HG03432 (cell line): Measurements from ENCODE around the gene RAPSN.
A peak's percentile ranks its signal among the peaks of the same experiment; 100 is the strongest.

ENCODE experiments used
- ATAC-seq: cut with Tn5 transposase; IDR thresholded peaks from one replicate; pipeline ENCODE4 v1.9.1; 2021; ENCODE audit warnings: mild to moderate bottlenecking, moderate library complexity; ENCODE audit not compliant: unreplicated experiment

RAPSN gene

DNA sequence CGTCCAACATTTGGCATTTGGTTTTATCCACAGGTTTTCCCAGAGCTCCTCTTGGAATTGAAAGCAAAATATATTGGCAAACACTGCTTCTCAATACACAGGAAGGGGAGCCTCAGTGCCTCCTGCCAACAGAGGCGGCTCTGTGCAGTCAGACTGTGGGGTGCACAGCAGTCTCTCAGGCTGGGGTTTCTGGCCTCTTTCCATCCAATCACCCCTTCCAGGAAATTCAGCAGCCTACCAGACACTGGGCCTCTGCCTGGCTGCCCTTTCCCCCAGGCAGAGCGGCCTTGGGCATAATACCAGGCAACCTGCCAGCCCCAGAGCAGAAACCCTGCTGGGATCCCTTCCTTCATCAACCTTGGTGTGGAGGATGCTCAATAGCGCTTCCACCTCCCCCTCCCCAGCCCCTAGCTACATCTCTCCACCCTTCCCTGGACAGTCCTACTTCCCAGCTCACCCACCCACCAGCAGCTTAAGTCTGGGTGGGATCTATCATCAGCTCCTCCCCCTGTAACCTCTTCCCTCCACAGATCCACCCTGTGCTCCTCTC lies 17.8 kb upstream of the RAPSN start:
- no peak for ATAC-seq

DNA sequence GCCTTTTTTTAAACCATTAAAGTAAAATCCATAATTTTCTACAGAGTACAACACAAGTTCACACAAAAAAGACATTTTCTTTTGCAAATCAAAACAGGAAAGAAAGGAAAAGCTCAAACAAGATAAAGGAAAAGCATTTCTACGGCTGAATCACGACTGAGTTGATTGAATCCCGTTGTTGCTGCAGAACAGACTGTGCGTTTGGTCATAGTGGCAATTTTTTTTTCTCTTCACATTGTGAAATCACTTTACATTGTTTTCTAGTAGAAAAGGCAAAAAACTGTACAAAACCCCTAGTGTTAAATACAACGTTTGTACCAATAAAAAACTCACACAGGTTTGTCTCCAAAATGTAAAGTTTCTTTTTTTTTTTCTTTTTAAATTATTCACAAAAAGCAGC lies 17.3 kb upstream of the RAPSN start:
- no peak for ATAC-seq

DNA sequence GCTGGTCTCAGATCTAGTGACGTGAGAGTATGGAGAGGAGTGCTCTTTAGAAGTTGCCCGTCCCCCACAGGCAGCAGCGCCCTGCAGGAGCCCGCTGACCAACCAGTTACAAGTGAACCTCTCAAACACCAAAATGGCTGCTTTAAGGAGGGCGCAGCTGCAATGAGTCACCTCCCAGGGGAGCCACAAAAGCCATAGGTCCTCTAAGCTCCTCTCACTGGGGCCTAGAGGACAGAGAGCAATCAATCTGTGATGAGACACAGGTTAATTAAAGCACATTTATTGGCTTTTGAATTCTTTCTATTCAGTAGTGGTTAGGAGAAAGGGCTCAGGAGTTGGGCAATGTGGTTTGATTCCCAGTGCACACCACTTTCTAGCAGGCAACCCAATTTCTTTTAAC lies 15.5 kb upstream of the RAPSN start:
- ATAC-seq, result no peak

- ATAC-seq, result no peak
Measured at GRCh38 chr11:47461876-47462275, 12.9 kb upstream of the RAPSN start.

GRCh38 chr11:47460571-47461235 lies 11.8 kb upstream of the RAPSN start:
- ATAC-seq, result no peak

GRCh38 chr11:47454258-47454671 lies 5.3 kb upstream of the RAPSN start:
- ATAC-seq, result peak; percentile 71

DNA sequence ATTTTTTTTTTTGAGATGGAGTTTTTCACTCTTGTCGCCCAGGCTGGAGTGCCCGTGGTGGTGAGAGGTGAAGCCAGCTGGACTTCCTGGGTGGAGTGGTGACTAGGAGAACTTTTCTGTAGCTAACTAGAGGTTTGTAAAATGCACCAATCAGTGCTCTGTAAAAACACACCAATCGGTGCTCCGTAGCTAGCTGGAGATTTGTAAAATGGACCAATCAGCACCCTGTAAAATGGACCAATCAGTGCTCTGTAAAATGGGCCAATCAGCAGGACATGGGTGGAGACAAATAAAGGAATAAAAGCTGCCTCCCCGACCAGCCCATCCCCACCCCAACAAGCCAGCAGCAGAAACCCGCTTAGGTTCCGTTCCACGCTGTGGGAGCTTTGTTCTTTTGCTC lies 4.4 kb upstream of the RAPSN start:
- no peak for ATAC-seq

- no peak for ATAC-seq
Measured at GRCh38 chr11:47451990-47452389, 3.1 kb upstream of the RAPSN start.

DNA sequence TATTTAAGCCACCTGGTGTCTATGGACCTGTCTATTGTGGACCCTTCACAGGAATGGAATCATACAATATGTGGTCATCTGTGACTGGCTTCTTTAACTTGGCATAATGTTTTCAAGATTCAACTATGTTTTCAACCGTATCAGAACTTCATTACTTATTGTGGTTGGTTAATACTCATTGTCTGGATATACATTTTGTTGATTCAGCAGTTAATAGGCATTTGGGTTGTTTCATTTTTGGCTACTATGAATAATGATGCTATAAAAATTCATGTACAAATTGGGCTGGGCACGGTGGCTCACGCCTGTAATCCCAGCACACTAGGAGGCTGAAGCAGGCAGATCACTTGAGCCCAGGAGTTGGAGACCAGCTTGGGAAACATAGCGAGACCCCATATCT lies 2.5 kb upstream of the RAPSN start:
- ATAC-seq, result no peak

DNA sequence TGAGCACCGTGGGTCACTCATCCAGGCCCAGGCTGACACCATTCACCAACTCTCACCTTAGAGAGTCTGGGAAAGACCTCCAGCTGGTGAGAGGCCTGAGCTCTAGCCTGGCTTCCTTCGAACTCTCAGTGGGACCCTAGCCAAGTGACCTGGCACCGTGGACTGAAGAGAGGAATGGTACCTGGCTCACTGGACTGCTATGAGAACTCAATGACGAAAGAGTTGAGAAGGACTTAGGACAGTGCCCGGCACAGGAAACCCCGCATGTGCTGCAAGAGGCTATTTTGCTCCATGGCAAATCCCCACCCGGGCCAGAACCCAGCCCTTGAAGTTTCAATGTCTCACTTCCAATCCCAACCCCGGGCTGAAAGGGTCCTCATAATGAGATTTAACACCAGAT lies 605 bp upstream of the RAPSN start:
- ATAC-seq, result no peak

DNA sequence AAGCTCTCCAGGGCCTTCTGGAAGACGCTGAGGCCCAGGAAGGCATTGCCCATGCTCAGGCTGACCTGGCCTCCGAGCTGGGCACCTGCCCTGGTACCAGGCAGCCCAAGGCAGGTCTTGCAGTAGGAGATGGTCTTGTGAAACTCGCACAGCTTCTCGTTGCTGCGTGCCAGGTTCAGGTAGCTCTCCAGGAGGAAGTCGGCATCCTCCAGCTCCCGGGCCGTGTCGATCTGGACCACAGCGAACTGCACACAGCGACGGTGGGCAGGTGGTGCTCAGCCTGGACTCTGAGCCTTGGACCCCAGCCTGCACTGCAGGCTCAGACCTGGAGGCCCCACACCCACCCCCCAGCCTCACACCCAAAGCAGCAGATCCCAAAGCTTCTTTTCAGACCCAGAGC lies 1.0 kb downstream of the RAPSN start:
- ATAC-seq, result no peak

GRCh38 chr11:47446833-47447232 lies 2.1 kb downstream of the RAPSN start:
- no peak for ATAC-seq

DNA sequence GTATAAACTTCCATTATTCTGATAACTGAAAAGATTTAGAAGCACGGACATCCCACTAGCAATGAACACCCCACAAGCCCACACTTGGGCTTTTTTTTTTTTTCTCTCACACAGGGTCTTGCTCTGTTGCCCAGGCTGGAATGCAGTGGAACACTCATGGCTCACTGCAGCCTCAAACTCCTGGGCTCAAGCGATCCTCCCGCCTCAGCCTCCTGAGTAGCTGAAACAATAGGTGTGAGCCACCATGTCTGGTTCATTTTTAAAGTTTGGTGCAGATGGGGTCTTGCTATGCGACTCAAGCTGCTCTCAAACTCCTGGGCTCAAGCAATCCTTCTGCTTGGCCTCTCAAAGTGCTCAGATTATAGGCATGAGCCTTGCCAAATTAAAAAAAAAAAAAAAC lies 3.1 kb downstream of the RAPSN start:
- no peak for ATAC-seq

- no peak for ATAC-seq
Measured at GRCh38 chr11:47443817-47444216, 5.1 kb downstream of the RAPSN start.

GRCh38 chr11:47443028-47443700 lies 5.8 kb downstream of the RAPSN start:
- ATAC-seq, result no peak

GRCh38 chr11:47442514-47442913 lies 6.4 kb downstream of the RAPSN start:
- no peak for ATAC-seq

DNA sequence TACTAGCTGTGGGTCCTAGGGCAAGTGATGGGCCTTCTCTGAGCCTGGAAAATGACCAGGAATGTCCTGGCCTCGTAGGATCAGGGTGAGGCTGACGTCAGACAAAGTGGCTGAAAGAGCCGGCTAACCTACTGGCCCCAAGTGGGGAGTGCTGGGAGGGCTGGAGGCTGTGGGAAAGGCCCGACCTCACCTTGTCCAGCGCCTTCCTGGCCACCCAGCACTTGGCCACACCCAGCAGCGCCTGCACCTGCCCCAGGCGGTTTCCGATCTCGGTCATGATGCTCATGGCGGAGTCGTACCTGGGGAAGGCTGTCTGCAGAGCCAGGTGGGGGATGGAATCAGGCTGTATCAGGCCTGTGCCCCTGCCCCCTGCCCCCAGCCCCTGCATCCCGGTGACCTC lies 7.5 kb downstream of the RAPSN start:
- ATAC-seq, result no peak

DNA sequence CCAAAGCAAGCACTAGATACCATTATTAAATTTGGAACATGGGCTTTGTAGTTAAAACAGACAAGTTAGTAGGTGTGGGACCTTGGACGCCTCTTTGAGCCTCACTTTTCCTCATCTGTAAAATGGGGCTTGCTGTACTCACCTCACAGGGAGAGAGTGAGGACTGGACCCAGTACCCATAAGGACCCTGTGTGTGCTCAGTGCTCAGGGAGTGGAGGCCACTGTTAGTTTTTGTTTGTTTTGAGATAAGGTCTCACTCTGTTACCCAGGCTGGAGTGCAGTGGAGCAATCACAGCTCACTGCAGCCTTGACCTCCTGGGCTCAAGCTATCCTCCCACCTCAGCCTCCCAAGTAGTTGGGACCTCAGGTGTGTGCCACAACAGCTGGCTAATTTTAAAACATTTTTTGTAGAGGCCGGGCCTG lies 8.9 kb downstream of the RAPSN start:
- no peak for ATAC-seq

- no peak for ATAC-seq
Measured at GRCh38 chr11:47438721-47439120, 10.2 kb downstream of the RAPSN start.

GRCh38 chr11:47437746-47438418 lies 11.1 kb downstream of the RAPSN start:
- no peak for ATAC-seq

DNA sequence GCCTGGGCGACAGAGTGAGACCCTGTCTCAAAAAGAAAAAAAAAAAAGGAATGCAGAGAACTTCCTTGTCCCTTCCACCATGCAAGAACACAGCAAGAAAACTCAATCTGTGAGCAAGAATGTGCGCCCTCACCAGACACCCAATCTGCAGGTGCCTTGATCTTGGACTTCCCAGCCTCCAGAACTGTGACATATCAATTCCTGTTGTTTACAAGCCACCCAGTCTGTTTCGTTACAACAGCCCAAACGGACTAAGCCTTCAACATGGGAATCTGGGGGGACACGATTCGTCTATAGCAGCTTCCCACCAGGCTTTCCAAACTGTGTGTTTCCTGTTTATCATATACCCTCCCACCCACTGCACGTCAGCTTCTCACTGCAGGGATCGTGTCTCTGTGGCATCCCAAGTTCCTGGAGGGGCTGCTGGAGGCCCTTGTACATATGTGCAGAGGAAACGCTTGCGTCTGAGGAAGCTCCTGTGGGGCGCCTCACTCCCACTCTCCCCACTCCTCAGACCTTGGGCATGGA lies 11.7 kb downstream of the RAPSN start:
- no peak for ATAC-seq

- no peak for ATAC-seq
Measured at GRCh38 chr11:47436726-47437125, 12.2 kb downstream of the RAPSN start.
